Measurements from ENCODE around the gene HRH4. TPM values are rescaled to one million over a fixed set of nuclear protein-coding genes. Genes with fewer than 3 reads are reported as not detected.

The HRH4 gene
- total RNA-seq, 1 experiment from 2014 or later = not detected

DNA sequence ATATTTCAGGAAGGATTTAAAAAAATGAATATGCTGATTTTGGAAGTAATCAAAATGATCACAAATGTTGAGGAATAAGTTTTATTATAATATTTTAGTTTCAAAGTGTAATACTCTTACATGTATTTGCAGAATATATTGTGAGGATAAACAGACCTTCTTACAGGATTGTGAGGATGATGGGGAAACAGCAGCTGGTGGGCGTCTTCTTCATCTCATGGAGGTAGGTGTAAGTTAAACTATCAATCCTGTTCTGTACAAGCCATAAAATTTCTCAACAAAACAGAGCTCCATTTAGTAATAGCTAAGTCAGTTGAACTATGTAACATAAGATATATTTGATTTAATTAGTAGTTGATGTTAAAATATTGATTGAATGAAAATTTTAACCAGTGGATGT, 12.5 kb upstream of the HRH4 start:
- H3K23ac ChIP-seq (ENCODE audit: insufficient read length, low read depth, low read length) = no peak overlapping the region
- no peak for DNase-seq
- no peaks in the 10 kb centered on the region for H3K79me1 ChIP-seq (ENCODE audit: insufficient read depth, low read depth, low read length, poor library complexity, severe bottlenecking)
- no peak overlapping the region for H2BK5ac ChIP-seq (ENCODE audit: insufficient read length, low read length)
- no peaks in the 10 kb centered on the region for H3K9me3 ChIP-seq (ENCODE audit: control insufficient read depth, low read depth, low read length)
- no peaks in the 10 kb centered on the region for H4K20me1 ChIP-seq (ENCODE audit: control insufficient read depth, insufficient read depth, insufficient read length)
- no peak overlapping the region for H3K9ac ChIP-seq (ENCODE audit: extremely low read depth, insufficient read length, low read length)
- Mint-ChIP-seq H3K4me1 (no peaks in the 10 kb centered on the region), H3K27me3 (ENCODE audit: low read depth) (no peaks in the 10 kb centered on the region), H3K9me3 (no peaks in the 10 kb centered on the region), H3K36me3 (ENCODE audit: insufficient read depth in 1 of 3, low read depth in 3 of 3) (peaks cover 6 to 67% (median 63%) of the 10 kb centered on the region in 3 experiments; a peak in 6 of 7 replicates), H3K27ac (no peak overlapping the region), H3K4me3 (no peak overlapping the region)
- no peaks in the 10 kb centered on the region for H3K79me2 ChIP-seq (ENCODE audit: insufficient read depth, low read length)
- no peaks in the 10 kb centered on the region for H3K4me1 ChIP-seq (ENCODE audit: insufficient read depth, low read length)
- no peak overlapping the region for H3K56ac ChIP-seq (ENCODE audit: insufficient read length, low read depth, low read length)
- no peak overlapping the region for H2AK5ac ChIP-seq (ENCODE audit: insufficient read length, low read length)
- no peak overlapping the region for H2BK12ac ChIP-seq (ENCODE audit: insufficient read length, low read depth, low read length)
- WGBS (ENCODE audit: extremely low coverage, insufficient read length, low lambda C conversion rate) = no CpG with 5 or more reads among the region's 1 CpG
- no peak overlapping the region for H4K5ac ChIP-seq (ENCODE audit: insufficient read length, low read depth, low read length)
- no peak overlapping the region for H3K4me2 ChIP-seq (ENCODE audit: insufficient read depth, insufficient read length, low read length)
- no peak overlapping the region for H3K4ac ChIP-seq (ENCODE audit: low read depth, low read length)
- no peak overlapping the region for H2BK15ac ChIP-seq (ENCODE audit: low read depth, low read length)
- no peak overlapping the region for H4K91ac ChIP-seq (ENCODE audit: insufficient read length, low read depth, low read length)
- H2BK20ac ChIP-seq (ENCODE audit: low read depth, low read length, poor library complexity, severe bottlenecking) = no peak overlapping the region
- no peak overlapping the region for H4K8ac ChIP-seq (replicated peaks; ENCODE audit: insufficient read length, low read depth, low read length)
- H2AFZ ChIP-seq (ENCODE audit: low read length) = no peak overlapping the region
- TF ChIP-seq, protein P1, sequence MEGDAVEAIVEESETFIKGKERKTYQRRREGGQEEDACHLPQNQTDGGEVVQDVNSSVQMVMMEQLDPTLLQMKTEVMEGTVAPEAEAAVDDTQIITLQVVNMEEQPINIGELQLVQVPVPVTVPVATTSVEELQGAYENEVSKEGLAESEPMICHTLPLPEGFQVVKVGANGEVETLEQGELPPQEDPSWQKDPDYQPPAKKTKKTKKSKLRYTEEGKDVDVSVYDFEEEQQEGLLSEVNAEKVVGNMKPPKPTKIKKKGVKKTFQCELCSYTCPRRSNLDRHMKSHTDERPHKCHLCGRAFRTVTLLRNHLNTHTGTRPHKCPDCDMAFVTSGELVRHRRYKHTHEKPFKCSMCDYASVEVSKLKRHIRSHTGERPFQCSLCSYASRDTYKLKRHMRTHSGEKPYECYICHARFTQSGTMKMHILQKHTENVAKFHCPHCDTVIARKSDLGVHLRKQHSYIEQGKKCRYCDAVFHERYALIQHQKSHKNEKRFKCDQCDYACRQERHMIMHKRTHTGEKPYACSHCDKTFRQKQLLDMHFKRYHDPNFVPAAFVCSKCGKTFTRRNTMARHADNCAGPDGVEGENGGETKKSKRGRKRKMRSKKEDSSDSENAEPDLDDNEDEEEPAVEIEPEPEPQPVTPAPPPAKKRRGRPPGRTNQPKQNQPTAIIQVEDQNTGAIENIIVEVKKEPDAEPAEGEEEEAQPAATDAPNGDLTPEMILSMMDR (conservative IDR thresholded peaks at IDR 0.05) = no peak
- no peak overlapping the region for H2BK120ac ChIP-seq (ENCODE audit: low read depth, low read length, poor library complexity, severe bottlenecking)
- H3K14ac ChIP-seq (ENCODE audit: insufficient read depth, low read length) = no peak overlapping the region
- H3K23me2 ChIP-seq (ENCODE audit: insufficient read length, low read depth, low read length, poor library complexity, severe bottlenecking) = no peaks in the 10 kb centered on the region
- no peak overlapping the region for H3K27ac ChIP-seq (ENCODE audit: insufficient read length, low read depth, low read length)
- no peak overlapping the region for H3T11ph ChIP-seq (ENCODE audit: low read length)
- no peak overlapping the region for H3K18ac ChIP-seq (ENCODE audit: insufficient read length, low read depth, low read length)
- H3K27me3 ChIP-seq (ENCODE audit: insufficient read depth, low read length) = no peaks in the 10 kb centered on the region

All from H9 (cell line).